GM12873 (cell line): ENCODE data around the gene SORL1.

Experiments
- TF ChIP-seq, protein P1 (sequence below): IDR thresholded peaks from 2 replicates; pipeline ENCODE4 v1.5.1; 2012; ENCODE audit warnings: low read depth, mild to moderate bottlenecking, moderate library complexity, low read length, control low read depth; ENCODE audit not compliant: insufficient read depth; ENCODE audit errors: missing control alignments

SORL1 gene

DNA sequence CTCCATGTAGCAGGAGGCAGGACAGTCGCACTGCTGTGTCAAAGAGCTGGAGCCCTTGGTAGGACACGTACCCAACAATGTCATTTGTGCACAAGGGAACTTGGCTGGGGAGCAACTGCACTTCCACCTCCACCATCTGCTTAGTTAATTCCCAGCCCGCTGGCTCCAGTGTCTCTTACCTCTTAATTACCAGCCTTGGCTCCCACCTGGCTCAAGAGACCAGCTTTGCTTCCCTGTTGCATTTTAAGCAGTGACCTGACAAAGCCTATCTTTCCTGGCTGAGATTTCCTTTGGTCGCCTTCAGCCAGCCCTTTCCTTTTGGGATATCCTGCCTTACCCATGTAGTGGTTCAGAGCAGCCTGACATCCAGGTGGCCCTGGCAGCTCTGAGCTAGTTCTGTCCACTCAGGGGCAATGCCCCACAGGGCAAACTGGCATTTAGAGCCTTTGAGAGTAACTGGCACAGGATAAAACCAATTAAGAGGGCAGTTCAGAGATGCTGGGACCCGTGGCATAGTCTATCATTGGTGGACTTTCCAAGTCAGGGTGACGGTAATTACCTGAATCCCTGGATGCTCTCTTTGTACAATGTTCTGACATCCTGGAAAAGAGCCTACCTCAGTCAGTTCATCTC lies 213.2 kb downstream of the SORL1 start:
- TF ChIP-seq, protein P1, sequence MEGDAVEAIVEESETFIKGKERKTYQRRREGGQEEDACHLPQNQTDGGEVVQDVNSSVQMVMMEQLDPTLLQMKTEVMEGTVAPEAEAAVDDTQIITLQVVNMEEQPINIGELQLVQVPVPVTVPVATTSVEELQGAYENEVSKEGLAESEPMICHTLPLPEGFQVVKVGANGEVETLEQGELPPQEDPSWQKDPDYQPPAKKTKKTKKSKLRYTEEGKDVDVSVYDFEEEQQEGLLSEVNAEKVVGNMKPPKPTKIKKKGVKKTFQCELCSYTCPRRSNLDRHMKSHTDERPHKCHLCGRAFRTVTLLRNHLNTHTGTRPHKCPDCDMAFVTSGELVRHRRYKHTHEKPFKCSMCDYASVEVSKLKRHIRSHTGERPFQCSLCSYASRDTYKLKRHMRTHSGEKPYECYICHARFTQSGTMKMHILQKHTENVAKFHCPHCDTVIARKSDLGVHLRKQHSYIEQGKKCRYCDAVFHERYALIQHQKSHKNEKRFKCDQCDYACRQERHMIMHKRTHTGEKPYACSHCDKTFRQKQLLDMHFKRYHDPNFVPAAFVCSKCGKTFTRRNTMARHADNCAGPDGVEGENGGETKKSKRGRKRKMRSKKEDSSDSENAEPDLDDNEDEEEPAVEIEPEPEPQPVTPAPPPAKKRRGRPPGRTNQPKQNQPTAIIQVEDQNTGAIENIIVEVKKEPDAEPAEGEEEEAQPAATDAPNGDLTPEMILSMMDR: no peak

DNA sequence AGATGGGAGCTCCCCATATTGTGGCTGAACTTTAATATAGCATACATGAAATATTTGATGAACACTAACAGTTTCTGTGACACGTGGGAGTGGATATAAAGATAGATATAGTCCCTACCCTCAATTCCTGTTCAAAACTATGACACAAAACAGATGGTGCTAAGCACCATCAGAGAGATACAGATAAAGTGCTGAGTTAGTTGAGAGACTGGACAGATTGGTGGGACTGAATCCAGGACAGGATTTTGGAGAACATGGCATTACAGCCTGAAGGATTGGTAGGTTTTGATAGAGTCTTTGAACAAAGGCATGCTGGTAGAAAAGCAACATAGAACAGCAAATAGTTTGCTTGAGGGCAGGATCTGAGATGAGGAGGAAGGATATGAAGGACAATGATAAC lies 215.7 kb downstream of the SORL1 start:
- TF ChIP-seq, protein P1: no peak

DNA sequence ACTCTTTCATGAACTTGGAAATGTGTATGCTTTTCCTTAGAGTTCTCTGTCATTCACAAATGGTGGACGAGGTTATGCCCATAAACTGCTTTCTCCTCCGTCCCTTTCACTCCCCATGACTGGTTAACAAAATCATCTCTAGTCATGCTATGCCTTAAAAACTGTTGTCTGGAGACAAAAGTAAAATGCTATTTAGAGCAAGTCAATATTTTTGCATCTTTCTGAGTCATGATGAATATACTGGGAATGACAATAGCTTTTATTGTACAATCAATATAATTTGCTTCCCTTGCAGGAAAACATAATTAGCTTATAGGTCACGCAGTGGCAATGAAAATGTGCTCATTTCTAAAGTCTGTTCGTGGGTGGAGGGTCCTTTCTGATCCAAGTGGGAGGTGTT lies 217.3 kb downstream of the SORL1 start:
- TF ChIP-seq, protein P1: no peak

DNA sequence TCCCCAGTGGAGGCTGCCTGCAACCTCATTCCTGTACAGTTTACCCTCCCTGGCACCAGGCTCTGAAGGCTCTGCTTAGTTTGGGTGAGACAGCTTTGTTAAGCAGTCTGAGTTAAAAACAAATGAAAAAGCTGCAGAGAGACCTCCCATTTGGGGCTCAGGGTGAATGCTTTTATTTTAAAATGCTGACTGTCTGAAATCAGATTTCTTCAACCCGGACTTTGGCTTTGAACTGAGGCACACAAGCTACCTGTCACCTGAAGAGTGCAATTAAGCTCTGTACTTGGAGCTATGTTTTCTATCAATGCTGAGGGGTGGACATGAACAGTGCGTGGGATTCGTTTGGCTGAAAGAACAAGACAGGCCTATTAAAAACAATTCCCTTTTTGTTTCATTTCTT lies 218.2 kb downstream of the SORL1 start:
- TF ChIP-seq, protein P1: no peak

DNA sequence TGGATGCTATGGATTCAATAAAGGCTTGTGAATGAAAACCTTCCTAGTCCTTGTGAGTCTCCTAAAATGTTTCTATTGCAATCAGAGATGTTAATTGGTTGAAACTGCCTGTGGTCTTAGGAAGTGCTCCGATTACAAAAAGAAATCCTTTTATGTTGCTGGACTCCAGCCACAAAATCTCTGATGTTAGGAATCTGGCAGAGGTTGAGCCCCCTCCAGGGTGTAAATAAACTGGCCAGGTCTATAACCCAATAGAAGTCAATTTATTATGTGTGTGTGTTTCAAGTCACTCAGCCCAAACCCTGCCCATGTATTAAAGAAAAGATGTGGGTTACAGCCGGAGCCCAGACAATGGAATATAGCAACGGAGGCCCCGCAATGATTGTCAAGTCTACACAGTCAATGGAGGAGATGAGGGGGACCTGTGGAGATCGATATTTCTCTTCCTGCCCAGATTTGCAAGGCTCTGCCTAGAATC lies 218.7 kb downstream of the SORL1 start:
- TF ChIP-seq, protein P1: no peak

DNA sequence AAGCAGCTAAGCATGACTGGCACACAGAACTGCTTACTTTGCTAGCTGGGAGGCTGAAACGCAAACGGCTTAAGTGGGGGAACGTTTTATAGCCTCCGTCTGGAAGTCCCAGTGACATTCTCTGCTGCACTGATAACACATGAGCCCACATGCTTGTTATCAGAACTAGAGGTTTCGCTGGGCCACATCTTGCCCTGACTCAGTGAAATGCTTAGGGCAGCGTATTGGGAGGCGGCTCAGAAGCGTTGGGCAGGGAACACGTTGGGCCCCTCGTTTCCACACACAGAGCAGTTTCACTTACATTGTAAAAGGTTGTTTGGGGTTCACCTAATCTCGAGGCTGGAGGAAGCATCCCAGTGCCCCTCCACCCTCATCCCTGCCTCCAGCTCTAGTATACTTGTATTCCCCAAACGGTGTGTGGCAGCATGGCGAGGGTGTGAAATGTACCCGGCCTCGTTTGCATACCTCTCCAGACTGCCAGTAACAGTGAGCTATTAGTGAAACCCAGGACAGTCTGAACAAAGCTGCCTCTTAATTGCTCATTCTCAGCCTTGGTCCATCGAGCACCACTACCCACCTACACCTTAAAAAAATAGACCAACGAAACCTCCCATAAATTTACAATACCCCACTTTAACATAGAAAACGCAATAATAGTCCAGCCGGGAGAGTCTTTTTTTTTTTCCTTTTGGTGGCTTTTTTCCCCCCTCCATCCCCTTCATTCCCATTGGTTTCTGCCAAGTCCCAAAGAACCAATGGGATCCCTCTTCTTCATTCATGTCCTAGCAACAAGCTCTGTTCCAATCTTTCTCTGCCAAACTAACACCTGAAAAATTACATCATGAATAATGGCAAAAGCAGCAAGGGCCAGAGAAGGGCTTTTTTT lies 219.4 kb downstream of the SORL1 start:
- TF ChIP-seq, protein P1: no peak
